Posterior cingulate gyrus (tissue), 11 donors: ENCODE data around the gene PRIM1.
"Not testable (repeated sequence)": the region's sequence is repeated elsewhere in the genome, so short reads cannot be mapped to it uniquely, and the experiment has no call there.

Experiments
- DNase-seq, 10 donors: peaks; one replicate each; pipeline versions ENCODE4 v3.0.0 to v3.0.0-alpha.2; 2020 to 2021; ENCODE audit warnings: mixed read lengths in 3 of 10
- intact Hi-C: fragments of 100-400 bp; cut with DNase I; formaldehyde crosslinking; loops from one replicate; pipeline ENCODE4 v1.15.1; 2023

Gene PRIM1

DNA sequence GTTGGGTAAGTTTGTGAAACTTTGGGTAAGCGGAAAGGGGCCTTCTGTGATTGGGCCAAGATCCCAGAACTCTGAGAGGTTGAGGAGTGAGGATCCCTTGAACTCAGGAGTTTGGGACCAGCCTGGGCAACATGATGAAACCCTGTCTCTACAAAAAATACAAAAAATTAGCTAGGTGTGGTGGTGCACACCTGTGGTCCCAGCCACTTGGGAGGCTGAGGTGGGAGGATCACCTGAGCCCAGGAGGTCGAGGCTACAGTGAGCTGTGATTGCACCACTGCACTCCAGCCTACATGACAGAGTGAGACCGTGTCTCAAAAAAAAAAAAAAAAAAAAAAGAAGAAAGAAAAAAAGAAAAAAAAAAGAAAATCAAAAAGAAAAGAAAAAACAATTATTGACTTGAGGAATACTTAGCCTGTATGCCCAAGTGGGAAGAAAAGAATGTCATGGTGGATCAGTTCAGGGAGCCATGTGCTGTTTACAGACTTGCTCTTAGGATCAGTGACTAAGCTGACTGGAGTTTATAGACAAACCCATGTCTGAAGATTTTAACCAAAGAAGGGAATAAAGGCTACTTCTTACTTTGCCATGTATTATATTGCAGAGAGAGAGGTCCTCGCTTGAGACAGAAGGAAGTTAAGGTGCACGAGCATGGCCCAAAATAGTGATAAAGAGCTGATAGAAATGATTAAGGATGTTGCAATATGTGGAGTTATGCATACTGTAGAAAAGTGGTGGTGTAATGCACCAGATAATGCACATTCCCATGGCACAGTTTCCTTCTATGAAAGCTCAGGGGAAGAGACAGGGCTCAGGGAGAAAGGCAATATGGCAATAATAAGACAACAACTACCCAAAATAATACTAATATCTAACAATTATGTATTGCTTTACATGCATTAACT is 11.9 kb upstream of the PRIM1 start:
- intact Hi-C loops = loop anchor here (5.0 kb wide), 1 partner anchor 298 kb away; no protein-coding TSS in a partner anchor

DNA sequence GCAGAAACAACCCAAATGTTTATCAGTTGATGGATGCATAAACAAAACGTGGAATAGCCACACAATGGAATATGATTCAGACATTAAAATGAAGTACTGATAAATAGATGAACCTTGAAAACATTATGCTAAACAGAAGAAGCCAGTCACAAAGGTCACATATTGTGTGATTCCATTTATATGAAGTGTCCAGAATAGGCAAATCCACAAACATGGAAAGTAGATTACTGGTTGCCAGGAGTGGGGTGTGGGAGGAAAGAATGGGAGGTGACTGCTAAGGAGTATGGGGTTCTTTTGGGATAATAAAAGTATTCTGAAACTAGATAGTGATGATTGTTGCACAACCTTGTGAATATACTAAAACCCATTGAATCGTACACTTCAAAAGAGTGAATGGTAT is 9.7 kb upstream of the PRIM1 start:
- intact Hi-C loops = loop anchor here (5.0 kb wide), 1 partner anchor 300 kb away; no protein-coding TSS in a partner anchor

More for the DNA sequence above, 11.9 kb upstream of the PRIM1 start:
- DNase-seq = no peak

DNA sequence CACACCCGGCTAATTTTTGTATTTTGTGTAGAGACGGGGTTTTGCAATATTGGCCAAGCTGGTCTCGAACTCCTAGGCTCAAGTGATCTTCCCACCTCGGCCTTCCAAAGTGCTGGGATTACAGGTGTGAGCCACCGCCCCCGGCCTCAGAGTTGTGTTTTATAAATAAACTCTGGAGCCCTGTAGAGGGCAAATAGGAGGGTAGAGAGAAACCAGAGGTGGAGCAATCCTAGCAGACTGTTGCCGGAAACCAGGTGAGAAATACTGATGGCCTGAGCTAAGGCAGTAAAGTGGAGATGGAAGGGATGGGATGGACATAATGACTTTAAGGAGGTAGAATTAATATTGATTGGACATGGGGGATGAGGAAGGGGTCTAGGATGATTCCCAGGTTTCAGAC is 8.3 kb upstream of the PRIM1 start:
- intact Hi-C loops = loop anchor here (5.0 kb wide), 1 partner anchor 302 kb away; no protein-coding TSS in a partner anchor
- DNase-seq = no peak

More for the DNA sequence above, 9.7 kb upstream of the PRIM1 start:
- DNase-seq = no peak

DNA sequence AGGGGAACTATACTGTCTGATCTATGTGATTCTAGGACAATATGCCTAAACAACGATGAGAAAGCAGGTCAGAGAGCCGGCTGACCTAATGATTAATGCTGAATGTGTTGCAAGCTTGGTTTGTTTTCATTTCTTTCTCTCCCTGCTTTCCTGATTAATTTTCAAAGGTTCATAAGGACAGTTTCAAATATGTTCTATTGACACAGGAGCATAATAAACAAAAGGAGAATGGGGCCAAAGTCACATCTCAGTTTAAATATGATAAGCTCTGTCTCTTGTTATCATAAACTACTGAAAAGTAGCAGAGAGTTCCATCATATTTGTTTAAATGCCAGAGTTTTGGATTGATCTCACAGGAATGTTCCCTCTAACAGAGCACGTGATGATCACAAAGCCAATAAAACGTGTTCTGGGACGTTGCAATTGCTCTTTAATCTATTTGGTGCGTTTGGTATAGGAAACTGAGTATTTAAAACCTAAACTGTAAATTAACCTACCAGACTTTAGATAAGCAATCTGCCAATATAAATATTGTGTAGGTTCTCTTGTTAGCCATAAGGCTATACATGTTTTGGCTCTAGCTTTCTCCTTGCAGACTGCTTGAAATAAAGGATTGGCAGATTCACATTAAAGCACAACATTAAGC is 7.3 kb upstream of the PRIM1 start:
- intact Hi-C loops = no loop called here
- no peak for DNase-seq

DNA sequence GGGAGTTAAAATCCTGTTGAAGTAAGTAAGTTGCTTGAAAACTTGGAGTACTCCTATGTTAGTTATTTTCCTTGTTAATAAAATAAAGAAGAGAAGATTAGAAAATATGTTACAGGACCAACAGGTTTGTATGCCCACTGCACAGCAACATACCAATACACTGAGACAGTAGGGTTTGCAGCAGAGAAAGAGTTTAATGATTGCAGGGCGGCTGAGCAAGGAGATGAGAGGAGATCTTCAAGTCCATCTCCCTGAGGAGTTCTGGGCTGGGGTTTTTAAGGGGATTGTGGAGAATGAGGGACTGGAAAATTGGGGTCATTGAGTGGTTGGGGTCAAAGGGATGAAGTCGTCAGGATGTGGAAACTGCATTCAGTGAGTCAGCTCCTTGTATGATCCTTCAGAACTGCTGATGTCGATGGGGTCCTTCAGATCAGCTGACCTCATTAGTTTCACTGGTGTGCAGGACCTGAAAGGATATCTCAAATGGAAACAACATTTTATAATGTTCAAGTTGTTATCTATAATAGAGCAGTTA is 6.7 kb upstream of the PRIM1 start:
- intact Hi-C loops = no loop called here
- no peak for DNase-seq

DNA sequence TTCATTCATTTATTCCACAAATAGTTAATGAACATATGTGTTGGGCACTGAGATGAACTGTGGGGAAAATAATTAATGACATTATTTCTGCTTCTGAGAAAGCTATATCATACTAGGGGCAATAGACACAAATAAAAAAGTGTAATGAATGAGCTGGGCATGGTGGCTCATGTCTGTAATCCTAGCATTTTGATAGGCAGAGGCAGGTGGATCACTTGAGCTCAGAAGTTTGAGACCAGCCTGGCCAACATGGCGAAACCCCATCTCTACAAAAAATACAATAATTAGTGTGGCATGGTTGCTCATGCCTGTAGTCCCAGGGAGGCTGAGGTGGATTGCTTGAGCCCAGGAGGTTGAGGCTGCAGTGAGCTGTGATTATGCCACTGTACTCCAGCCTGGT is 5.8 kb upstream of the PRIM1 start:
- intact Hi-C loops = loop anchor here (1.0 kb wide), 1 partner anchor 229 kb away; no protein-coding TSS in a partner anchor

DNA sequence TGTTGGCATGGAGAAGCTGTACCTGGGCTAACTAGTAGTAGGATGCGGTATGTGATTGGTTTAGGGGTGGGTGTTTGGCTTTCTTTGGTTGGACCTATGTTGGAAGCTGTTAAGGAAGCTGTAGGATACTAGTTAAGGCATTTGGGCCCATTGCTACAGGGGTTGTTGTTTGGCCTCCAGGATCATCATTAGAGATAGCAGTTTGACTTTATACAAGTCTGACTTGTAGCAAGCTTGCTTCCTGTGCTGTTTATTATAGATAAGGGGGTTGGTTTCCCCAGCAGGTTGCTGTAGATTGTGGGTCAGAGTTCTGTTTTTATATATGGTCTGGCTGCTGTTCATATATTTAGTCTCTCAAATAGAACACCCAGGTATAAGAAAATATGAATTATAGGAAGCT is 1.4 kb upstream of the PRIM1 start:
- no peak for DNase-seq
- intact Hi-C loops = no loop called here

More for the DNA sequence above, 5.8 kb upstream of the PRIM1 start:
- DNase-seq = not testable (repeated sequence)

DNA sequence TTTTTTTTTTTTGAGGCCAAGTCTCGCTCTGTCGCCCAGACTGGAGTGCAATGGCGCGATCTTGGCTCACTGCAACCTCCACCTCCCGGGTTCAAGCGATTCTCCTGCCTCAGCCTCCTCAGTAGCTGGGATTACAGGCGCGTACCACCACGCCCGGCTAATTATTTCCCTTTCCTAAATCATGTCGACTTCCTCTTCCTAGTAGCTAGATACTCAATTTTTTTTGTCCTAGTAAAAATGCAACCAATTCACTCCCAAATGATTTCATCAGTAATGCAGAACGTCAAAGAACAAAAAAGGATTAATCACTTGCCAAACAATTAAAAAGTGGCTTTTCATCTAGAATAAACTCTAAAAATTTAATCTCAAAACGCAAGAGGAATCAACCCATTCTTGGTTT is 1.5 kb downstream of the PRIM1 start:
- intact Hi-C loops, DNase-seq: not testable (repeated sequence)

DNA sequence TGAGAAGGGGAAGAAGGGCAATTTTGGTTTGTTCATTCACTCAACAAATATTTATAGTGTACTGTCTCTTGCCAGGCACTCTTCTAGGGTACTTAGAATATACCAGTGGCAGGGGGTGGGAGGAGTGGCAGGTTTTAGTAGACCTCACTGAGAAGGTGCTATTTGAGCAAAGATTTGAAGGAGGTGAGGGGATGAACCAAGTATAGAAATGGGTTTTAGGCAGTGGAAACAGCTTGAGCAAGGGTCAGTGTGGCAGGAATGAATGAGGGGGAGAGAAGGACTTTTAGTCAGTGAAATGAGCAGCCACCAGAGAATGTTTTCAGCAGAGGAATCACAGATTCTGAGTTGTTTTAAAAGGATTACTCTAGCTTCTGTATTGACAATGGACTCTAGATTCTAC is 2.3 kb downstream of the PRIM1 start:
- intact Hi-C loops = no loop called here

DNA sequence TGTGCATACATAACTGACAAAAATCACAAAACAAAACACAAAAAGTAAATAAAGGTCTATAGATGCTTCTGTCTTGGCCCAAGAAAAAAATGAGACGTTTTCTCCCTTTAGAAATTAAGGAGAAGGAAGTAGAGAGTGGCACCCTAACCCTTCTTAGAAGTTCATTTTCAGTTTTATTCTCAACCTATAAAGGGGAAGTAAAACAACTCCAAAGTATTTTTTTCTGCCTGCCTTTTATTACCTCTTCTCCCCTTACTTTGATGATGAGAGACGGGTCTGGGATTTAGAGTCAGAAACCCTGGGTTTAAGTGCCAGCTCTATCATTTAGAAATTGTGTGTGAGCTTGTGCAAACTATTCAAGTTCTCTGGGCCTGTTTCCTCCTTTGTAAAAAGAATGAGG is 2.8 kb downstream of the PRIM1 start:
- no peak for DNase-seq
- intact Hi-C loops = no loop called here

More for the DNA sequence above, 2.3 kb downstream of the PRIM1 start:
- no peak for DNase-seq

DNA sequence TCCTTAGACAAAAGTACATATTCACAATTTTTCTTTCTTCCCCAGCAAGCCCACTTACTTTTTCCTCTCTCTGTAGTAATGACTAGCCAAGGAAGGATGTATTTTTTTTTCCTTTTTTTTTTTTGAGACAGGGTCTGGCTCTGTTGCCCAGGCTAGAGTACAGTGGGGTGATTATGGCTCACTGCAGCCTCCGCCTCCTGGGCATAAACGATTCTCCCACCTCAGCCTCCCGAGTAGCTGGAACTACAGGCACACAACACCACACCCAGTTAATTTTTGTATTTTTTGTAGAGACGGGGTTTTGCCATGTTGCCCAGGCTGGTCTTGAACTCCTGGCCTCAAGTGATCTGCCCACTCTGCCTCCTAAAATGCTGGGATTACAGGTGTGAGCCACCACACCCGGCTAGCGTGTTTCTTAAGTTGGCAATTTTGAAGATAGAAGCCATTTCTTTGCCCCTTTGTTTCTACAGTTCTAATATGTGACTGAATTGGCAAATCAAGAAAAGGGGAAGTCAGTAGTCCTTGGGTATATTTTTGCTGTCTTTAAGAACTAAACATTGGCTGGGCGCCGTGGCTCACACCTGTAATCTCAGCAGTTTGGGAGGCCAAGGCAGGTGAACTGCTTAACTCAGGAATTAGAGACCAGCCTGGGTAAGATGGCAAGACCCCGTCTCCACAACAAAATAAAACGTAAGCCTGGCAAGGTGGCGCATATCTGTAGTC is 23.8 kb downstream of the PRIM1 start:
- DNase-seq = no peak
- intact Hi-C loops = no loop called here

DNA sequence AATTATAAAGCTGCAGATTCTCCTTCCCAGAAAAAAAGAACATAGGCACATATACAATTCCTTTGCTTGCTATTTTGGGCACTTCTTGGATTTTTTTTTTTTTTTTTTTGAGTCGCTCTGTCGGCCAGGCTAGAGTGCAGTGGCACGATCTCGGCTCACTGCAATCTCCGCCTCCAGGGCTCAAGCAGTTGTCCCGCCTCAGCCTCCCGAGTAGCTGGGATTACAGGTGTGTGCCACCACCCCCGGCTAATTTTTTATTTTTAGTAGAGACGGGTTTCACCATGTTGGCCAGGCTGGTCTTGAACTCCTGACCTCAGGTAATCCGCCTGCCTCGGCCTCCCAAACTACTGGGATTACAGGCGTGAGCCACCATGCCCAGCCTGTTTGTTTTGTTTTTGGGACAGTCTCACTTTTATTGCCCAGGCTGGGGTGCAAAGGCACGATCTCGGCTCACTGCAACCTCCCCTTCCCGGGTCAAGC is 25.9 kb downstream of the PRIM1 start:
- intact Hi-C loops = not testable (repeated sequence)
- DNase-seq = peak in 1 of 10 donors; percentile 79

DNA sequence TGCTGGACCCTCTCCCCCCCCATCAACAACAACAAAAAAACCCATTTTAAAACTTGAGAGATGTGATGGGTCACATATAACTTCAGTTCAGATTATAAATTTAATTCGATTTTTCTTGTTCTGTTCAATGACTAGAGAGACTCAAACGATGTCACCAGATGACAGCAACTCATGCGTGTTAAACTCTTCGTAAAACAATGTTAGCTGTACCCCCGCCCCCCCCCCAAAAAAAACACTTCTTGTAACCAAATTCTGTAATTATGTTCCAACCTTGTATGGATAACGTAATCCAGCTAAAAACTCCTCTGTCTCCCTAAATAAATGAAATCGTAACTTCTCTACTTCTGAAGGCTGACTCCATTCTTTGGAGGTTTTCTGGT is 26.4 kb downstream of the PRIM1 start:
- intact Hi-C loops = loop anchor here (1.0 kb wide), 1 partner anchor 37 kb away; the partner anchor contains the start of gene PTGES3
- no peak for DNase-seq

DNA sequence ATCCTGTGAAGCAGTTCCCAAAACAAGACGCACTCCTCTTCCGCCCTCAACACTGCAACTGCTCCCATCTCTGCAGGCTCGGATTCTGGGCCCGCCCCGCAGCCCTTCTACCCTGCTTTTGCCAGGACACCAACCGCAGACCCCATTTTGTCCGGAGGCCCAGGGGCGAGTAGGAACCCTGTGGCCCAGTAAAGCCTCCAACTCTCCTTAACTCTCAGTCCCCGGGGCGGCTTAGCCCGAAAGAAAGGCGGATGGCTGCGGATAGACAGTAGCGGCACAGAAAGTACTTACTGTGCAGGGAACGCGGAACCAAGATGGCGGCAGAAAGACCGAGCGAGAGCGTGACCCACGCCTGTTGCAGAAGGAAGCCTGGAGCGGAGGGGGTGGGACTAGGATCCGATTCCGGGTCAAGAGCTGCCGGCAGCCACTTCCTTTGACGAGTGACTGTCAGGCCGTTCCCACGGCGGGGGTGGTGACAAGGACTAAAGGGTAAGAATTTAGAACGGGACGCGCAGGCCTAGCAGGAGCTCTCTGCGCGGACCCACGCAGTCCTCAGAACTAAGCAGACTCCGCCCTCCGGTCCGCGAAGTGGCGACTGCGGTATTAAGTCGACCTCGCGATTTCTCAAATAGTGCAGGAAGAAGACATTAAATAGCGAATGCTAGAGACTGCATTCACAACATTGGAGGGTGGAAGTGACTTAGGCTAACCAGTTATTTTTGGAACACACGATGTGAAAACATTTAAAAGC is 27.0 kb downstream of the PRIM1 start, which contains the start of gene NACA:
Gene NACA (minus strand): TSS at position 328 of the 751 bp plus-strand sequence. CDS start 778 bp downstream, outside the sequence.
- DNase-seq = peak; percentile 98 to 100 (median 100)
- intact Hi-C loops = loop anchor here (1.0 kb wide), 1 partner anchor 37 kb away; the partner anchor contains the start of gene PTGES3

DNA sequence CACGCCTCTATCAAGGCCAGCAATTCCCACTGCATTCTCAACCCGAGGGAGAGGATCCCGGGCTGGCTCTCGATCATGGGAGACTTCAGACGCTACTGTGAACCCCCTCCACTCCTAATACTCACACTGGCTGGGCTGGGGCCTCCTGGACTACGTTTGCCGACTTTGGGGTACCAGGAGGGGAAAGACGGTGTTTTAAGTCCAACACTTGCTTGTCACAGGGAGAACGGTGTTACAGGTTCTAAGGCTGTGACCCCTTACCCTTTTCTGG is 27.5 kb downstream of the PRIM1 start:
- peak in 5 of 10 donors; percentile 10 to 70 (median 15) for DNase-seq
- intact Hi-C loops = no loop called here

DNA sequence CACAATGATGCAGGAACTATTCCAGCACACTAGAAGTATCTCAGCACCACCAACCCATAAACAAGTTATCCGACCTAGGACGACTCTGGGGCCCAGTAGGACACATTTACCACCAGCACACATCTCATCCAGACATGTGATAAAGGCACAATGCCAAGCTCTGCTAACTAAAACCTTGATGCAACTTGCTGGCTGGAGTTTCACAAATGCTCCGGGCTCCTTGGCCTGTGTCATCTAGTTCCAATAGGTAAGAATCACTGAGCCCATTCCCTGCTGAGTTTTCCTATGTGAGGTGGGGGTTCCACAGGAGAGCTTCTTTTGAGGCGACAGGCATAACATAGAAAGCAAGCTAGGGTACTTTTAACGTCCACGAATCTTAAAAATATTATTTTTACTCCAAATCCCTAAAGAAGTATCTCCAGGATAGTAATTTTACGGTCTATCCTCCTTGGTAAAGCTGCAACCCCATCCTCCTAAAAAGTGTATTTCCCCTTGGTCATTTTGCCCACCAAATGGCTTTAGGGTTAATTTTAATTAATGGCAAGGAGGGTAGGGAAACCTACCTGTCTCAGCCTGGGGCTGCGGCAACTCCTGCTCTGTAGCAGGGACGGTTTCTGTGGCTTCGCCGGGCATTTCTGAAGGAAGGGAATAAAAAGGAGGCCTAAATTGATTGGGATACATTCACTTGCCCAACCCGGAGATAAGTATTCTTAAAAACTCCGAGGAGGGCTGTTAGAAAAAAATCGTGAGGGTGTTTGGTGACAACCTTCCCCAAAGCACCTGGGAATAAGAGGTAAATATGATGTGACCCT is 28.0 kb downstream of the PRIM1 start:
- intact Hi-C loops = no loop called here
- peak in 2 of 10 donors; percentile 12 to 31 for DNase-seq

DNA sequence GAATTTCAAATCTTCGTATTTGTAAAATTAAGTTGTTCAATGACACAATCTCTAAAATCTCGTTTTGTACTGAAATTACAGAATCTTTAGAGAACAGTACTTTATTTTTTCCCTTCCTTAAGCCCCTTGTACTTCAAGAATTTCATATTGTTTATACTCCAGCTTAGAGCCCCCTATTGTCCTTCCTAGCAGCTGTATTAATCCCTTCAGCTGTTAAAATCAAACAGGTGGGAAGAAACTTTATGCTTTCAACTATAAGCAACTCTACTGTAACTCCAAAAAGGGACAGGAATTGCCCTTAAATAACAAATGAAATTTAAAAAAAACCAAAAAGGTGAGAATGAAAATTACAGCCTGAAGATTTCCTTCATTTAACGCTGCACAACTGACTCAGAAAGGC is 28.8 kb downstream of the PRIM1 start:
- intact Hi-C loops = no loop called here
- no peak for DNase-seq

DNA sequence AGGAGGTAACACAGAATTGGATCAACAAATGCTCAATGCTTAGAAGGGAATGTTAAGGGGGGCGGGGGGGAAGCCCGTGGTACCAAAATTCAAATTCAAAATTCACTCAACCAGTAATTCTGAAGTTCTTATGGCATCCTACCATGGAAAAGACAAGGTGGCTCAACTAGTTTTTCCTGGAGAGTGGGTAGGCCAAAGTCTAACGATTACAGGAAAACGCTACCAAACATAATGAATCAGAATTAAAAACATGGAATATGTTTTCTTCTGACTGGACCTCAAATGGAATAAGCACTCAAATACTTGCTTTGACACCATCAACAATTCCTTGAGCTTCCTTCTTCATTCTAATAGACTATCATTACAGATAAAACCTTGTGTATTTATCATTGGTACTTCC is 29.3 kb downstream of the PRIM1 start:
- intact Hi-C loops = no loop called here
- no peak for DNase-seq

DNA sequence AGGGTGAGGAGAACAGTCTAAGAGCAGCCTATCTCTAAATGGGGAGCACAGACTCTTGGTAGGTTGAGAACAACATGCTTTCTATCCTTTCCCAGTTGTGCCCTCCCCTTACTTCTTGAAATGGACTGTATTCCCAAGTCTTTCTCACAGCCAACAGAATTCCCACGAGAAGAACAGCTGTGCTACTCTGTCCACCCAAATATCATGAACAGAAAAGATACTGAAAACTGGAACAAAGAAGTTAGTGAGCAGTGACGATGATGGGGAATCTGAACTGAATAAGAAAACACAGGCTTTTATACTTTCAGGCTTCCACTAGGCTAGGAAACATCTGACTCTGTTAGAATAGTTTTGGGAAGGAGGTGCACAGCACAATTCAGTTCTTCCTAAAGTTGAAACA is 30.4 kb downstream of the PRIM1 start:
- DNase-seq = no peak
- intact Hi-C loops = no loop called here
